ENCODE data around the gene KLK14. TPM values are rescaled to one million over a fixed set of nuclear protein-coding genes. Genes with fewer than 3 reads are reported as not detected.

The KLK14 gene
- total and polyA plus RNA-seq, 2 experiments from 2014 or later = 0.42 TPM; not detected in 1

DNA sequence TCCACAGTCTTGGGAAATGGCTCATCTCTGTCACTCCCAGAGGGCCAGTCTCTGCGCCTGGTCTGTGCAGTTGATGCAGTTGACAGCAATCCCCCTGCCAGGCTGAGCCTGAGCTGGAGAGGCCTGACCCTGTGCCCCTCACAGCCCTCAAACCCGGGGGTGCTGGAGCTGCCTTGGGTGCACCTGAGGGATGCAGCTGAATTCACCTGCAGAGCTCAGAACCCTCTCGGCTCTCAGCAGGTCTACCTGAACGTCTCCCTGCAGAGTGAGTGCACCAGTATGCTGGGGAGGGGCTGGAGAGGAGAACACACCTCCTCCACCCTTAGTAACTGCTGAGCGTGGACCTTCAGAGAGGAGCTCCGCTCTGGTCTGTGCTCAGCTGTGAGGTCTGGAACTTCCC is 44.3 kb upstream of the KLK14 start:
- Histone ChIP-seq H3F3A (replicated peaks; ENCODE audit: low read depth) (no peaks in the 10 kb centered on the region), H3K4me3 (no peak overlapping the region), H2AFZ (no peak overlapping the region), H3K4me2 (no peak overlapping the region), H3K27me3 (ENCODE audit: insufficient read depth) (no peaks in the 10 kb centered on the region), H3K4me1 (ENCODE audit: insufficient read depth) (no peaks in the 10 kb centered on the region), H3K79me2 (replicated peaks; ENCODE audit: insufficient read depth) (no peaks in the 10 kb centered on the region), H3K36me3 (ENCODE audit: insufficient read depth) (no peaks in the 10 kb centered on the region), H3K27ac (ENCODE audit: low read depth) (no peak overlapping the region), H3K9me2 (ENCODE audit: insufficient read depth) (no peaks in the 10 kb centered on the region), H4K20me1 (replicated peaks; ENCODE audit: insufficient read depth) (no peaks in the 10 kb centered on the region)
- no peak overlapping the region for H3K27ac Mint-ChIP-seq
- DNase-seq (ENCODE audit: low spot score) = no peak
- H3K4me1 Mint-ChIP-seq = no peaks in the 10 kb centered on the region
- peaks cover 16% of the 10 kb centered on the region for H3K27me3 Mint-ChIP-seq (ENCODE audit: insufficient read depth, low read depth, poor library complexity)
- TF ChIP-seq, protein P1, sequence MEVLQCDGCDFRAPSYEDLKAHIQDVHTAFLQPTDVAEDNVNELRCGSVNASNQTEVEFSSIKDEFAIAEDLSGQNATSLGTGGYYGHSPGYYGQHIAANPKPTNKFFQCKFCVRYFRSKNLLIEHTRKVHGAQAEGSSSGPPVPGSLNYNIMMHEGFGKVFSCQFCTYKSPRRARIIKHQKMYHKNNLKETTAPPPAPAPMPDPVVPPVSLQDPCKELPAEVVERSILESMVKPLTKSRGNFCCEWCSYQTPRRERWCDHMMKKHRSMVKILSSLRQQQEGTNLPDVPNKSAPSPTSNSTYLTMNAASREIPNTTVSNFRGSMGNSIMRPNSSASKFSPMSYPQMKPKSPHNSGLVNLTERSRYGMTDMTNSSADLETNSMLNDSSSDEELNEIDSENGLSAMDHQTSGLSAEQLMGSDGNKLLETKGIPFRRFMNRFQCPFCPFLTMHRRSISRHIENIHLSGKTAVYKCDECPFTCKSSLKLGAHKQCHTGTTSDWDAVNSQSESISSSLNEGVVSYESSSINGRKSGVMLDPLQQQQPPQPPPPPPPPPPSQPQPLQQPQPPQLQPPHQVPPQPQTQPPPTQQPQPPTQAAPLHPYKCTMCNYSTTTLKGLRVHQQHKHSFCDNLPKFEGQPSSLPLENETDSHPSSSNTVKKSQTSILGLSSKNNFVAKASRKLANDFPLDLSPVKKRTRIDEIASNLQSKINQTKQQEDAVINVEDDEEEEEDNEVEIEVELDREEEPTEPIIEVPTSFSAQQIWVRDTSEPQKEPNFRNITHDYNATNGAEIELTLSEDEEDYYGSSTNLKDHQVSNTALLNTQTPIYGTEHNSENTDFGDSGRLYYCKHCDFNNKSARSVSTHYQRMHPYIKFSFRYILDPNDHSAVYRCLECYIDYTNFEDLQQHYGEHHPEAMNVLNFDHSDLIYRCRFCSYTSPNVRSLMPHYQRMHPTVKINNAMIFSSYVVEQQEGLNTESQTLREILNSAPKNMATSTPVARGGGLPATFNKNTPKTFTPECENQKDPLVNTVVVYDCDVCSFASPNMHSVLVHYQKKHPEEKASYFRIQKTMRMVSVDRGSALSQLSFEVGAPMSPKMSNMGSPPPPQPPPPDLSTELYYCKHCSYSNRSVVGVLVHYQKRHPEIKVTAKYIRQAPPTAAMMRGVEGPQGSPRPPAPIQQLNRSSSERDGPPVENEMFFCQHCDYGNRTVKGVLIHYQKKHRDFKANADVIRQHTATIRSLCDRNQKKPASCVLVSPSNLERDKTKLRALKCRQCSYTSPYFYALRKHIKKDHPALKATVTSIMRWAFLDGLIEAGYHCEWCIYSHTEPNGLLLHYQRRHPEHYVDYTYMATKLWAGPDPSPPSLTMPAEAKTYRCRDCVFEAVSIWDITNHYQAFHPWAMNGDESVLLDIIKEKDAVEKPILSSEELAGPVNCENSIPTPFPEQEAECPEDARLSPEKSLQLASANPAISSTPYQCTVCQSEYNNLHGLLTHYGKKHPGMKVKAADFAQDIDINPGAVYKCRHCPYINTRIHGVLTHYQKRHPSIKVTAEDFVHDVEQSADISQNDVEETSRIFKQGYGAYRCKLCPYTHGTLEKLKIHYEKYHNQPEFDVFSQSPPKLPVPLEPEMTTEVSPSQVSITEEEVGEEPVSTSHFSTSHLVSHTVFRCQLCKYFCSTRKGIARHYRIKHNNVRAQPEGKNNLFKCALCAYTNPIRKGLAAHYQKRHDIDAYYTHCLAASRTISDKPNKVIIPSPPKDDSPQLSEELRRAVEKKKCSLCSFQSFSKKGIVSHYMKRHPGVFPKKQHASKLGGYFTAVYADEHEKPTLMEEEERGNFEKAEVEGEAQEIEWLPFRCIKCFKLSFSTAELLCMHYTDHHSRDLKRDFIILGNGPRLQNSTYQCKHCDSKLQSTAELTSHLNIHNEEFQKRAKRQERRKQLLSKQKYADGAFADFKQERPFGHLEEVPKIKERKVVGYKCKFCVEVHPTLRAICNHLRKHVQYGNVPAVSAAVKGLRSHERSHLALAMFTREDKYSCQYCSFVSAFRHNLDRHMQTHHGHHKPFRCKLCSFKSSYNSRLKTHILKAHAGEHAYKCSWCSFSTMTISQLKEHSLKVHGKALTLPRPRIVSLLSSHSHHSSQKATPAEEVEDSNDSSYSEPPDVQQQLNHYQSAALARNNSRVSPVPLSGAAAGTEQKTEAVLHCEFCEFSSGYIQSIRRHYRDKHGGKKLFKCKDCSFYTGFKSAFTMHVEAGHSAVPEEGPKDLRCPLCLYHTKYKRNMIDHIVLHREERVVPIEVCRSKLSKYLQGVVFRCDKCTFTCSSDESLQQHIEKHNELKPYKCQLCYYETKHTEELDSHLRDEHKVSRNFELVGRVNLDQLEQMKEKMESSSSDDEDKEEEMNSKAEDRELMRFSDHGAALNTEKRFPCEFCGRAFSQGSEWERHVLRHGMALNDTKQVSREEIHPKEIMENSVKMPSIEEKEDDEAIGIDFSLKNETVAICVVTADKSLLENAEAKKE (CRISPR knock-in tag; IDR thresholded peaks at IDR 0.05) = no peak
- no peak for TF ChIP-seq ZNF114 (CRISPR knock-in tag; IDR thresholded peaks at IDR 0.05)
- no peak for TF ChIP-seq CREB1 (CRISPR knock-in tag; IDR thresholded peaks at IDR 0.05; ENCODE audit: low read depth)
- no peak overlapping the region for H3K4me3 Mint-ChIP-seq
- ATAC-seq = no peak
- H3K36me3 Mint-ChIP-seq (ENCODE audit: low read depth) = no peaks in the 10 kb centered on the region; the same call in 2 of the 3 replicates
- no peaks in the 10 kb centered on the region; the same call in 1 of the 3 replicates for H3K9me3 Mint-ChIP-seq

DNA sequence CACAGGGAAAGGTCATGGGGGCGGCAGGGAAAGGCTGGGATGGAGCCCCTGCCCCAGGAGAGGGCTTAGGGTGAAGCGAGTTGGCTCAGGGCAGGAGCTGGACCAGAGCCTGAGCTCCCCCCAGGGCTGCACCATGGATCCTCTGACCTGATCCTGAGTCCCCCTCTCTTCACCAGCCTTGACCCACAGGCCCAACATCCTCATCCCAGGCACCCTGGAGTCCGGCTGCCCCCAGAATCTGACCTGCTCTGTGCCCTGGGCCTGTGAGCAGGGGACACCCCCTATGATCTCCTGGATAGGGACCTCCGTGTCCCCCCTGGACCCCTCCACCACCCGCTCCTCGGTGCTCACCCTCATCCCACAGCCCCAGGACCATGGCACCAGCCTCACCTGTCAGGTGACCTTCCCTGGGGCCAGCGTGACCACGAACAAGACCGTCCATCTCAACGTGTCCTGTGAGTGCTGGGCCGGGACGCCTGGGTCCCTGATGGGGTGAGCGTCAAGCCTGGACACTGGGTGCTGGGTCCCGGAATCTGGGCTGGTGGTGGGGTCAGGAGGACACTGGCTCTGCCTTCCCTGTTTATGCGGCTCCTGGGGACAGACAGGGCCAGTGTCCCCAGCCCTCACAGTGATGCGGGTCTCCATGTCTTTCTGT is 42.9 kb upstream of the KLK14 start:
- no peak for DNase-seq (ENCODE audit: low spot score)
- no peak overlapping the region for H3K4me2 ChIP-seq
- H3K79me2 ChIP-seq (replicated peaks; ENCODE audit: insufficient read depth) = no peaks in the 10 kb centered on the region
- H3K4me3 ChIP-seq = no peak overlapping the region
- H4K20me1 ChIP-seq (replicated peaks; ENCODE audit: insufficient read depth) = no peaks in the 10 kb centered on the region
- Mint-ChIP-seq H3K27me3 (ENCODE audit: insufficient read depth, low read depth, poor library complexity) (peaks cover 22% of the 10 kb centered on the region), H3K9me3 (no peaks in the 10 kb centered on the region; the same call in 1 of the 3 replicates), H3K36me3 (ENCODE audit: low read depth) (no peaks in the 10 kb centered on the region; the same call in 2 of the 3 replicates), H3K27ac (no peak overlapping the region), H3K4me3 (no peak overlapping the region), H3K4me1 (no peaks in the 10 kb centered on the region)
- H3K9me2 ChIP-seq (ENCODE audit: insufficient read depth) = no peaks in the 10 kb centered on the region
- H3K27ac ChIP-seq (ENCODE audit: low read depth) = no peak overlapping the region
- H3F3A ChIP-seq (replicated peaks; ENCODE audit: low read depth) = no peaks in the 10 kb centered on the region
- no peaks in the 10 kb centered on the region for H3K27me3 ChIP-seq (ENCODE audit: insufficient read depth)
- no peak for ATAC-seq
- no peaks in the 10 kb centered on the region for H3K4me1 ChIP-seq (ENCODE audit: insufficient read depth)
- H3K36me3 ChIP-seq (ENCODE audit: insufficient read depth) = no peaks in the 10 kb centered on the region
- no peak overlapping the region for H2AFZ ChIP-seq
- no peak for TF ChIP-seq ZNF114 (CRISPR knock-in tag; IDR thresholded peaks at IDR 0.05)
- no peak for TF ChIP-seq ZNF331 (CRISPR knock-in tag; IDR thresholded peaks at IDR 0.05; ENCODE audit: low read depth)
- TF ChIP-seq, protein P1 (CRISPR knock-in tag; IDR thresholded peaks at IDR 0.05) = no peak
- TF ChIP-seq POLR2AphosphoS5 (IDR thresholded peaks at IDR 0.05; ENCODE audit: low read depth) = no peak
- no peak for TF ChIP-seq STAT1 (IDR thresholded peaks at IDR 0.05; ENCODE audit: unreplicated experiment)
